Measurements from ENCODE around the gene SAA1.
"Not testable (repeated sequence)": the region's sequence is repeated elsewhere in the genome, so short reads cannot be mapped to it uniquely, and the experiment has no call there.

Gene SAA1

DNA sequence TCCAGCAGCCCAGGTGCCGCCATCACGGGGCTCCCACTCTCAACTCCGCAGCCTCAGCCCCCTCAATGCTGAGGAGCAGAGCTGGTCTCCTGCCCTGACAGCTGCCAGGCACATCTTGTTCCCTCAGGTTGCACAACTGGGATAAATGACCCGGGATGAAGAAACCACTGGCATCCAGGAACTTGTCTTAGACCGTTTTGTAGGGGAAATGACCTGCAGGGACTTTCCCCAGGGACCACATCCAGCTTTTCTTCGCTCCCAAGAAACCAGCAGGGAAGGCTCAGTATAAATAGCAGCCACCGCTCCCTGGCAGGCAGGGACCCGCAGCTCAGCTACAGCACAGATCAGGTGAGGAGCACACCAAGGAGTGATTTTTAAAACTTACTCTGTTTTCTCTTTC is at the start of gene SAA1:
Gene SAA1 (plus strand): TSS at position 316 of the 400 bp plus-strand sequence. CDS start 624 bp downstream, outside the sequence.
- no peak for DNase-seq (ENCODE audit: low spot score)

DNA sequence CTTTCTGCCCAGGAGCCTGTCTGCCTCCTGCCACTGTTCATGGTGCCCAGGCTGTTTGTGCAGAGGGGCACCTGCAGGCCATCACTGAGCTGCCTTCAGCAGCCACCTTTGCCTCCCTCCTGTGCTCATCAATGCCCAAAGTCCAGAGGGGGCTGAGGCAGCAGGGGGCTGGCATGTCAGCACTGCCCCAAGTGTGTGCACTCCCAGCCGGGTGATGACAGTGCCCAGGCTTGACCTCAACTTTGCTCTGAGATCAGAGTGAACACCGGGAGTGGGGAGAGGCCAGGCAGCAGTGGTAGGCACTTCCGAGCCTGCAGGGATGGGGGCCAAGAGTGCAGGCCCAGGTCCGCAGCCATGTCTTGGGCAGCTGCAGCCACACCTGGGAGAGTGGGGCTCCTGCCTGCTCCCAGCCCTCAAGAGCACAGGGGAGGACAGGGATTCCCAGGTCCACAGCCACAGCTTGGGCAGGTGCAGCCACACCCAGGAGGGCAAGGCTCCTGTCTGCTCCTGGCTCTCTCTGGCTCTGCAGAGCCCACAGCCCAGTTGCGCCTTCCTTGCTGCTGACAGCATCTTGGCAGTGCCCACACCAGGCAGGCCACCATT is 44.7 kb upstream of the SAA1 start:
- DNase-seq (ENCODE audit: low spot score) = no peak

DNA sequence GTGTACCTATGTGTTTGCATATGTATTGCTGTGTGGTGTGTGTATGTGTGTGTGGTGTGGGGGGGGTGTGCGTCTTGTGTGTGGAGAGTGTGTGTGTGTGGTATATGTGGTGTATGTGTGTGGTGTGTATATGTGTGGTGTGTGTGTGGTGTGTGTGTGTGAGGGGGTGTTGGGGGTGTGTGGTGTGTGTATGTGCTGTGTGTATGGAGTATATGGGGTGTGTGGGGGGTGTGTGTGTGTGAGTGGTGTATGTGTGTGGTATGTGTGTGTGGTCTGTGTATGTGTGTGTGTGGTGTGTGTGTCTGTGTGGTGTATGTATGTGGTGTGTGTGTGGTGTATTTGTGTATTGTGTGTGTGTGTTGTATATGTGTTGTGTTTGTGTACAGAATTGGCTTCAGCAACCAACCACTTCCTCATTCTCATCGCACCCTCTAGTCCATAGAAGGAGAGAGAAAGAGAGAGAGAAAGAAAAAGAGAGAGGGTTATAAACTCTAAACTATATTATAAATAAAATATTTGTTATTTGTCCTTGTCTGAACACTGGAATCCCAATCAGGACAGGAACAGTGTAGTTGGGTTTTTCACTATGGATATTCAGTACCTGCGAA is 43.1 kb upstream of the SAA1 start:
- DNase-seq (ENCODE audit: low spot score) = no peak

DNA sequence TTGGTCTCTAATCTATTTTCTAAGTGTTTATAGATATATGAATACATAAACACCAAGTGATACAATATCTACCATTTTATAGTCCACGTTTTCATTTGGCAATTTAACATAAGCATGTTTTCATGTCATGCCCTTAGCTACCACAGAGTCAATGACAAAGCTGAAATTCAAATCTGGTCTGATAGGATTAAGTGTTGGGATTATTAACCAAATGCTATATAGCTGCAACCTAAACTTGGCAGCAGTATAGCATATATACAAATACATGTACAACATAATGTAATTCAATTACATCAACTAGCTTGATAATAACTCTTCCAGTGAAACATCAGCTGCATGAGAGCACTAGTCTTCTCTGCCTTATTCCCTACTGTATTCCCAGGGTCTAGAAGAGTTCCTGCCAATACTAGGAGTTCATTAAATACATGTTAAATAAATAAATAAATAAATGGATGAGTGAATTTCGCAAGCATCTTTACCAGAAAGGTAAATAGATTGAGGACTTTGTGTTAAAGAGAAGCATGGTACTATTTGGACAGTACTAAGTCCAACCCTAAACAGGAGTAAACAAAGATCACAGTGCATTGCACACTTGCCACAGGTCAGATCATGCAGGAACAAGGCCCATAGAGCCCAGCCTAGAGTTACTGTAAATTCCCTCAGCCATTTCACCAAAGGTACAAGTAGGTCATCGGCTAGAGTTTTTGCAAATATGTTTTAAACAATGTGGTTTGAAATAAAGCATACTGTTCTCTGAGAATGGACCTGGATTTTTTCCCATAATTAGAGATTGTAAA is 42.3 kb upstream of the SAA1 start:
- DNase-seq (ENCODE audit: low spot score) = no peak

DNA sequence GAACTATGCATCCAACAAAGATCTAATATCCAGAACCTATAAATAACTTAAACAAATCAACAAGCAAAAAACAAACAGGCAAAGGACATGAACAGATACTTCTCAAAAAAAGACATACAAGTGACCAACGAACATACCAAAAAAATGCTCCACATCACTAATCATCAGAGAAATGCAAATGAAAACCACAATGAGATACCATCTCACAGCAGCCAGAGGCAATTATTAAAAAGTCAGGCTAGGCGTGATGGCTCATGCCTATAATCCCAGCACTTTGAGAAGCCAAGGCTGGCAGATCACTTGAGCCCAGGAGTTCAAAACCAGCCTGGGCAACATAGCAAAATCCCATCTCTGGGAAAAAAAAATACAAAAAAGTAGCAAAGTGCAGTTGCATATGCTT is 40.2 kb upstream of the SAA1 start:
- DNase-seq (ENCODE audit: low spot score) = no peak

GRCh38 chr11:18229501-18229900 is 36.6 kb upstream of the SAA1 start:
- DNase-seq (ENCODE audit: low spot score) = no peak

- no peak for DNase-seq (ENCODE audit: low spot score)
These were observed 35.2 kb upstream of the SAA1 start for GRCh38 chr11:18230859-18231258.

DNA sequence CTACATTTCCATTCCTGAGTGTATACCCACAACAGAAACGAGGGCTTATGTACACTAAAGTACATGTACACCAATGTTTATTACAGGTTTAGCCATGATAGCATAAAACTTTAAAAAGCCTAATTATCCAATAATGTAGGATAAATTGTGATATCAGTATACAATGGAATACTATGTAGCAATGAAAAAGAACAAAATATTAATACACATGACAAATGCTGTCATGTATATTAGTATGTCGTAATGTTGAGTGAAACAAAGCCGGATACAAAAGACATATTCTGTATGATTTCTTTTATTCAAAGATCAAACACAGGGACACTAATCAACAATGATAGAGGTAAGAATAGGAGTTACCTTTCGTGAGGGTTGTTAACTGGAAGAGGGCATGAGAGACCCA is 32.2 kb upstream of the SAA1 start:
- DNase-seq (ENCODE audit: low spot score) = no peak

- DNase-seq (ENCODE audit: low spot score) = no peak
These were observed 30.4 kb upstream of the SAA1 start for GRCh38 chr11:18235394-18236334.

- no peak for DNase-seq (ENCODE audit: low spot score)
These were observed 29.3 kb upstream of the SAA1 start, which contains the start of gene SAA4 for GRCh38 chr11:18236664-18237356. Gene SAA4, minus strand, starts transcription at chr11:18236802. Its CDS starts 876 bp downstream, at chr11:18235926.

DNA sequence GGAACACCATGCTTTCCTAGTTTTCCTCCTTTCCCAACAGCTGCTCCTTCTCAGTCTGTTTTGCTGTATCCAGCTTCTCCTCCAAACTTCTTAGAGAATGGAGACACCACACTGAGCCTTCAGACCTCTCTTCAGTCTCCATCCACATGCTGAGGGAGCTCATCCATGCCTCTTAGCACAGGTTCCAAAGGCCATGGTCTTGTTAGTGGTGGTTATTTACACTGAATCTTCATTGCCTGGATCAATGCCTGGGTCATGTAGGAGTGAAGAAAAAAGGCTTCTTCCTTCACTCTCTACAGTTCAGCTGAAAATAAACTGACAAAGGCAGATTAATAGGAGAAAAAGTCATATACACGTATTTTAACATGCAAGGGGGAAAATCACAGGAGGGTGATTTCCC is 26.4 kb upstream of the SAA1 start:
- DNase-seq (ENCODE audit: low spot score) = no peak

DNA sequence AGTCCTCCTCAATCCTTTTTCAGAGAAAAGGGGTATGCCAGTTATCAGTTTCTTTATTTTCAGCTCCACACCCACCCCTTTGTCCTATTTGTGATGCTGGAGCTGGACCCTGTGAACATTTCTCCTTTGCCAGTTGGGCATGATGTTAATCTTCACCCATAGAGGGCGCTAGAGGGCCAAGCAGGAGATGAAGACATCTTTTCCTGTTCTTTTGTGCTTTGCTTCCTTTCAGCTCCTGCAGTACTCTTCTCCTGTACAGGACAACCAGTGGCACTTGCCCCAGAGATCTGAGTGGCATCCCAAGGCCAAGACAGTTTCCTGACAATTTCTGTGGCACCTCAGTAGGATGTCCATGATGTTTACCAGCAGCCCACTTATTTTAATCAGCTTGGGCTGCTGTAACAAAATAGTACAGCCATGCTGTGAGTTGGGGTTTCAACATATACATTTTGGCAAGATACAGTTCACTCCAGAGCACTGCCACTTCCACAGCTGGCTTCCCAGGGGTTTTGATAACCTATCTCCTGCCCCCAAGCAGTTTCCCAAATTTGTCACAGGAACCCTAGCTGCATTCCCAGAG is 22.2 kb upstream of the SAA1 start:
- peak; percentile 65 for DNase-seq (ENCODE audit: low spot score)

GRCh38 chr11:18245396-18245795 is 20.7 kb upstream of the SAA1 start:
- DNase-seq (ENCODE audit: low spot score) = no peak

DNA sequence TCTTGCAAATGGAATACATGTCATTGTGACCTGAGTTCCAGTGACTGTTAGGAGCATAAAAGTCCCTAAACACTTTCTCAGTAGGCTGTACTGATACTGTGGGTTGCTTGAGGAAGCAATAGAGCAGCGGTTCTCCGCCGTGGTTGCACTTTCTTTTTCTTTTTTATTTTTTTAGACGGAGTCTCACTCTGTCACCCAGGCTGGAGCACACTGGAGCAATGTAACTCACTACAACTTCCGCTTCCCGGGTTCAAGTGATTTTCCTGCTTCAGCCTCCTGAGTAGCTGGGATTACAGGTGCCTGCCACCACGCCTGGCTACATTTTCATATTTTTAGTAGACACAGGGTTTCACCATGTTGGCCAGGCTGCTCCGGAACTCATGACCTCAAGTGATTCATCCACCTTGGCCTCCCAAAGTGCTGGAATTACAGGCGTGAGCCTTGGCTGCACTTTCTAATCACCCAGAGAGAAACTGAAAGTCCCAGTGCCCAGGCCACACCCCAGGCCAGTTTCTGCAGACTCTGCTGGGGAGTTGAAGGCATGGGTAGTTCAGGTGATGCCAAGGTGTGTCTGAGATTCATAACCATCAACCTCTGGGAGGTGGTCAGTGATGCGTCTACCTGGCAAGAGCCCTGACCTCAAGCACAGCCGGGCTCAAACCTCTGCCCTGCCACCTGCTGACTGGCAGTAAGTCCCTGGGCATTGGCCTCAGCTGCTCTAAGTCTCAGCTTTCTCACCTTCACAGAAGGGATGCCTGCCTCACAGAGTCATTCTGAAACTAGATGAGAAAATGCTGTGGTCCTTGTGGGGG is 19.5 kb upstream of the SAA1 start:
- not testable (repeated sequence) for DNase-seq (ENCODE audit: low spot score)

DNA sequence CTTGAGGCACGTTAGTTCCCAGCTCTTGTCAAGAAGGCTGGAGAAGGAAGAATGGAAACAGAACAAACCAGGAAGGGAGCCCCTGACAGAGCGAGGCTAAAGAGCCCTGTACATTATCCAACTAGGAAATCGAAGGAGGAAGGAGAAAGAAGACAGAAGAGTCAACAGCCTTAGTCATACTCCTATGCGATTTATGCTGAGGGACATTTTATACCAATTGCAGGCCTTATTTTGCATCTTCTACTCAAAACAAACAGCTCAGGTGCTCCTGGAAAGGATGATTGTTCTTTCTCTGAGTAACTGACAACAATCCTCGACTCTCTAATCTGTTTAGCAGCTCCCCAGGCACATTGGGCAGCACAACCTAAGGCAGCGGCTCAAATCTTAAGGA is 18.9 kb upstream of the SAA1 start:
- not testable (repeated sequence) for DNase-seq (ENCODE audit: low spot score)

- DNase-seq (ENCODE audit: low spot score) = no peak
These were observed 17.5 kb upstream of the SAA1 start, which contains the start of gene SAA2 for GRCh38 chr11:18248561-18248960. Gene SAA2, minus strand, starts transcription at chr11:18248668. Its CDS starts 657 bp downstream, at chr11:18248011.

DNA sequence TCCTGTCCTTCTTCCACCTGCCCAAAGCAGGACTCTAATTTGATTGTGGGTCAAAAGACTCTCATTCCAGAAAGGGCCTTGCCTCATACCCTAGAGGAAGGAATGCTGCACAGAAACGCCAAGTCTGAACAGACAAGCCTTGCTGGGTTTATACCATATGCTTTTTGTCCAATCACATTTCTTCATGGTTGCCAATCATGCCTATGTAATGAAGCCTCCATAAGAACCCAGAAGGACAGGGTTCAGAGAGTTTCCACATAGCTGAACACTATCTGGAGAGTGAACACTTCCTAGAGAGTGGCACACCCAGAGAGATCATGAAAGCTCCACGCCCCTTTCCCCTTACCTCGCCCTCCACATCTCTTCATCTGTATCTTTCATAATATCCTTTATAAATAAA is 12.8 kb upstream of the SAA1 start:
- DNase-seq (ENCODE audit: low spot score) = no peak

DNA sequence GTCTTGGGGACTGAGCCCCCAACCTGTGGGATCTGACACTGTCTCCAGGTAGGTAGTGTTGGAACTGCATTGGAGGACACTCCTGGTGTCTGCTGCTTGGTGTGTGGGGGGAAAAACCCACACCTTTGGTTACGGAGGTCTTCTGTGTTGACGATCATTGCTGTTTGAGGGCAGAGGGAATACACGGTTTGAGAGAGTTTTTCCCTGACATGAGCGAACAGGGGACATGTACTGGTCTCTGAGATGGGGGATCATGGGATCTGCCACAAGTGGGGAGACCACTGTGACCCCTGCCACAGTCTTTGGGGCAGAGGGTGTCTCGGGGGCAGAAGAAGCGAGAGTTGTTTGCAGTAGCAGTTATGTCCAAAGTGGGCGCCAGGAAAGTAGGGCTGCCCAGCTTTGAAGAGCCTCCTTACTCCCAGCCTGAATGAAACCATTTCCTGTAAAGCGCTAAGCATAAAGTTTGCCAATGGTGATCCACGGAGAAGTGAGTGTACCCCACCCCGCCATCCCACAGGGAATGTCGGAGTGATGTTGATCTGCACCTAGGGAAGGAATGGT is 12.2 kb upstream of the SAA1 start:
- no peak for DNase-seq (ENCODE audit: low spot score)

DNA sequence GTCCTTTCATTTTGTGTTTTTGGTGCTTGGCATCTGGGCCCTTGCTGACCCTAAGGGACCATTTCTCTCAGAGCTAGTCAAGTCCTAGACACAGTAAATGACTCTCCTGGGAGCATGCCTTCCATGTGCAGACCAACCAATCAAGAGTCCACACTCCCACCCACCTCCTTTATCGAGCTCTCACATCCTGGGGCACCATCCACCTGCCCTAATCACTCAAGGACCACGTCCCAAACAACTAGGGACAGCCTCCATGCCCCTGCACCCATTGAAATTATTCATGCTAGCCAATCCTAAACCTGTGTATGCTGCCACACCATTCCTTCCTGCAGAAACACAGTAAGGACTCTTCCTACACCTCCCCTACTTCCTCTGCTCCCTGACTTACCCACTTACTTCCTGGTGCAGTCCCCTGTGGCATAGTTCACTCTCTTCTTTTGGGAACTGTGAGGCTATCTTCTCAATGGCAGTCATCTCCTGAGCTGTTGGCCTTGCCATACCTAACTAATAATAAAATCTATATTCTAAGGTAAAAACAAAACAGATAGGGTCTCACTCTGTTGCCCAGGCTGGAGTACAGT is 11.2 kb upstream of the SAA1 start:
- DNase-seq (ENCODE audit: low spot score) = no peak
